Glutamatergic neuron (in vitro differentiated cells): Measurements from ENCODE around the gene TIGD3. TPM values are rescaled to one million over a fixed set of nuclear protein-coding genes. Genes with fewer than 3 reads are reported as not detected.

Experiments used
- DNase-seq: peaks from one replicate; pipeline ENCODE4 v3.0.0; 2022
- H3K27ac Mint-ChIP-seq: one replicate; pipeline ENCODE4 v1.8.0; 2020; ENCODE audit warnings: mild to moderate bottlenecking, mixed read lengths, inconsistent platforms; ENCODE audit not compliant: unreplicated experiment
- H3K27me3 Mint-ChIP-seq: one replicate; pipeline ENCODE4 v1.8.0; 2020; ENCODE audit warnings: mild to moderate bottlenecking, moderate library complexity, mixed read lengths, inconsistent platforms; ENCODE audit not compliant: unreplicated experiment
- H3K36me3 Mint-ChIP-seq: one replicate; pipeline ENCODE4 v1.8.0; 2020; ENCODE audit warnings: mild to moderate bottlenecking, mixed read lengths, inconsistent platforms; ENCODE audit not compliant: unreplicated experiment
- H3K4me1 Mint-ChIP-seq: one replicate; pipeline ENCODE4 v1.8.0; 2020; ENCODE audit warnings: mild to moderate bottlenecking, low read depth, mixed read lengths, inconsistent platforms; ENCODE audit not compliant: unreplicated experiment
- H3K4me3 Mint-ChIP-seq: one replicate; pipeline ENCODE4 v1.8.0; 2020; ENCODE audit warnings: mild to moderate bottlenecking, mixed read lengths, inconsistent platforms; ENCODE audit not compliant: unreplicated experiment
- H3K9me3 Mint-ChIP-seq: one replicate; pipeline ENCODE4 v1.8.0; 2020; ENCODE audit warnings: mild to moderate bottlenecking, moderate library complexity, mixed read lengths, inconsistent platforms; ENCODE audit not compliant: unreplicated experiment
- long read RNA-seq: library from polyadenylated mRNA; unstranded; transcript quantifications from one replicate; pipeline ENCODE4 v2.0.0, GENCODE V29; 2020; ENCODE audit not compliant: unreplicated experiment
- total RNA-seq: library from RNA; stranded (reverse); fragmentation: NEBNext Ultra II Directional; extraction: Animal tissue kit (Norgen Biotek cat#: 25700); gene quantifications from one replicate; pipeline ENCODE4 v1.2.1, GENCODE V29; 2021; ENCODE audit not compliant: unreplicated experiment
- TF ChIP-seq, protein P1 (sequence below): fragments of 200-600 bp; sonication (generic); IDR thresholded peaks from one replicate; pipeline ENCODE4 v1.5.0; 2021; ENCODE audit not compliant: partially characterized antibody, unreplicated experiment

Gene TIGD3
- 3.8 TPM for total RNA-seq
- long read RNA-seq, partial matches to known transcripts = 0 of 2 reads
- long read RNA-seq, other reads (novel, unspliced or antisense) = 0 of 2 reads

DNA sequence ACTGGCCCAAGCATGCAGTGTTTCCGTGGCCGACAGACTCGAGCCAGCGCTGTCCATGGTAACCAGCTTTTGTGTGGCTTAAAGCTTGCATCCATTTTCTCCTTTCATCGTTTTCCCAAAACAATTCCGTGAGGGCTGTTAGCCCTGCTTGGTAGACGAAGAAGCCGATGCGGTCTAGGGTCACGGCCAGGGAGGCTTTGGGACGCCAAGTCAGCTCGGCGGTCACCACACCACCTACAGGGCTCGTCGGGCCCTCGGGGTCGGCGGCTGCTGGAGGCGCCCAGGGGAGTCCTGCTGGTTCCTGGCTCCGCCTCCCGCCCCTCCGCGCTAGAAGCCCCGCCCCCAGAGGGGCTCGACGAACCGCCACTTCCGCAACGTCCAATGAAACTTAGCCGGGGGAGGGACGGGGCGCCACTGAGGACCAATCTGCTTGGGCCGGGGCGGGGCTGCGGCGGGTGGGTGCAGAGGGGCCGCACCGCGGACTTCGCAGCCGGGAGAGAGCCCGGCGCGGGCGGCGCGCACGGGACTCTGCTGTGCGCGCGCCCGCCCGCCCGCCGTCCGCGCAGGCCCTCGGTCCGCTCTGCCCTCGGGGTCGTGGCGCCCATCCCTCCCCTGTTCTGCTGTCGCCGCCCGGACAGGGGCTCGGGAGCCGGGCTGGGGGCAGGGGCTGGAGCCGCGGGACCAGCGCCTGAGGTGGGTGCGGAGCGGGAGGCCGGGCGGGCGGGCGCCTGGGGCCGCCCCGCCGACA is at the start of gene TIGD3:
Gene TIGD3 (plus strand): TSS at position 487 of the 748 bp plus-strand sequence. CDS start 1,058 bp downstream, outside the sequence.
- peak; percentile 99 for DNase-seq
- Mint-ChIP-seq H3K36me3 (peaks cover 5% of the 10 kb centered on the region), H3K4me1 (peaks cover 12% of the 10 kb centered on the region), H3K27ac (peak within 1 kb of the TSS; percentile 84), H3K27me3 (peaks cover 7% of the 10 kb centered on the region), H3K4me3 (peak within 1 kb of the TSS; percentile 86), H3K9me3 (peaks cover 13% of the 10 kb centered on the region)
- TF ChIP-seq, protein P1, sequence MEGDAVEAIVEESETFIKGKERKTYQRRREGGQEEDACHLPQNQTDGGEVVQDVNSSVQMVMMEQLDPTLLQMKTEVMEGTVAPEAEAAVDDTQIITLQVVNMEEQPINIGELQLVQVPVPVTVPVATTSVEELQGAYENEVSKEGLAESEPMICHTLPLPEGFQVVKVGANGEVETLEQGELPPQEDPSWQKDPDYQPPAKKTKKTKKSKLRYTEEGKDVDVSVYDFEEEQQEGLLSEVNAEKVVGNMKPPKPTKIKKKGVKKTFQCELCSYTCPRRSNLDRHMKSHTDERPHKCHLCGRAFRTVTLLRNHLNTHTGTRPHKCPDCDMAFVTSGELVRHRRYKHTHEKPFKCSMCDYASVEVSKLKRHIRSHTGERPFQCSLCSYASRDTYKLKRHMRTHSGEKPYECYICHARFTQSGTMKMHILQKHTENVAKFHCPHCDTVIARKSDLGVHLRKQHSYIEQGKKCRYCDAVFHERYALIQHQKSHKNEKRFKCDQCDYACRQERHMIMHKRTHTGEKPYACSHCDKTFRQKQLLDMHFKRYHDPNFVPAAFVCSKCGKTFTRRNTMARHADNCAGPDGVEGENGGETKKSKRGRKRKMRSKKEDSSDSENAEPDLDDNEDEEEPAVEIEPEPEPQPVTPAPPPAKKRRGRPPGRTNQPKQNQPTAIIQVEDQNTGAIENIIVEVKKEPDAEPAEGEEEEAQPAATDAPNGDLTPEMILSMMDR = no peak

DNA sequence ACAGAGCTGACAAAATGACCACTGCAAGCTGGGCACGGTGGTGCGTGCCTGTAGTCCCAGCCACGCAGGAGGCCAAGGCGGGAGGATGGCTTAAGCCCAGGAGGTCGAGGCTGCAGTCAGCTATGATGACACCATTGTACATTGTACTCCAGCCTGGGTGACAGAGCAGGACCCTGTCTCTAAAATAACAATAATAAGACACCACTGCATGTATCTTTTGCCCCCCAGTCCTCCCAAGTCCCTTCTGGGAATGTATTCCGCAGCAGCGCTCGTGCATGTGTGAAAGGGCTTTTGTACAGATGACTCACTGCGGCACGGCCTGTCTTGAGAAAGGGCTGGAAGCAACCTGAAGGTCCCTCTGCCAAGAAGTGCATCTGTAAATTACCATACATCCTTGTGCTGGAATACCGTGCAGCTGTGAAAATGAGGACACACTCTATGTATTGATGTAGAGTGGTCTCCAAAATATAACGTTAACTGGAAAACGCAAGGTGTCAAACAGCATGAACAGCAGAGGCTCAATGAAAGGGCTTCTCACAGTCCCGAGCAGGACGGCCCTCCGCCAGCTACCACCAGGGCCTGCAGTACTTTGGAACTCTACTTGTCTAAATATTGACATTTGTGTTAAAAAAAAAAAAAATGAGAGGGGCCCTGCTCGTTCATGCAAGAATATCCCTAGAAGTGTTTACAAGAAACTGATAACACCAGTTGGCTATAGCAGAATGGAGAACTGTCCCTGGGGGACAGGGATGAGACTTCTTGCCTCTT is 48.9 kb upstream of the TIGD3 start:
- Mint-ChIP-seq H3K27me3 (peaks cover 13% of the 10 kb centered on the region), H3K9me3 (peaks cover 1% of the 10 kb centered on the region), H3K27ac (no peak overlapping the region), H3K36me3 (no peaks in the 10 kb centered on the region), H3K4me3 (no peak overlapping the region), H3K4me1 (peaks cover 23% of the 10 kb centered on the region)
- DNase-seq = no peak
- TF ChIP-seq, protein P1 = no peak

- Mint-ChIP-seq H3K27ac (no peak overlapping the region), H3K4me3 (no peak overlapping the region)
These were observed 47.0 kb upstream of the TIGD3 start for GRCh38 chr11:65307298-65308229.

GRCh38 chr11:65308281-65308891 is 46.2 kb upstream of the TIGD3 start:
- H3K4me3 Mint-ChIP-seq = no peak overlapping the region

More at GRCh38 chr11:65307298-65308229, 47.0 kb upstream of the TIGD3 start:
- Mint-ChIP-seq H3K36me3 (no peaks in the 10 kb centered on the region), H3K27me3 (peaks cover 9% of the 10 kb centered on the region), H3K9me3 (peaks cover 1% of the 10 kb centered on the region), H3K4me1 (peaks cover 20% of the 10 kb centered on the region)
- TF ChIP-seq, protein P1 = no peak
- DNase-seq = no peak

More at GRCh38 chr11:65308281-65308891, 46.2 kb upstream of the TIGD3 start:
- DNase-seq = no peak
- Mint-ChIP-seq H3K9me3 (peaks cover 1% of the 10 kb centered on the region), H3K4me1 (peaks cover 18% of the 10 kb centered on the region), H3K27me3 (peaks cover 7% of the 10 kb centered on the region), H3K36me3 (no peaks in the 10 kb centered on the region), H3K27ac (no peak overlapping the region)
- TF ChIP-seq, protein P1 = no peak
